ENCODE results near the gene CNIH1. TPM values are rescaled to one million over a fixed set of nuclear protein-coding genes. Genes with fewer than 3 reads are reported as not detected.

CNIH1 gene
- total RNA-seq, 1 experiment from 2014 or later = 80.7 TPM

- peaks cover 8% of the 10 kb centered on the region; the same call in 1 of the 2 replicates for H3K9me3 Mint-ChIP-seq
- ChIA-PET CTCF (no interaction called here), POLR2A (no interaction called here)
- ATAC-seq (no peak), DNase-seq (ENCODE audit: low spot score) (no peak)
- peaks cover 24% of the 10 kb centered on the region for H3K4me1 Mint-ChIP-seq
- H3K27ac Mint-ChIP-seq = no peak overlapping the region
- TF ChIP-seq EMX1 (CRISPR knock-in tag; IDR thresholded peaks at IDR 0.05) = no peak
- H3K36me3 Mint-ChIP-seq = peaks cover 35% of the 10 kb centered on the region
- H3K4me3 Mint-ChIP-seq = no peak overlapping the region
- peaks cover 3% of the 10 kb centered on the region; the same call in 1 of the 2 replicates for H3K27me3 Mint-ChIP-seq (ENCODE audit: low read depth)
These were observed 41.6 kb downstream of the CNIH1 start for GRCh38 chr14:54399560-54399959.

GRCh38 chr14:54396493-54397335, 44.5 kb downstream of the CNIH1 start, which contains the start of gene CDKN3:
Gene CDKN3, plus strand, starts transcription at chr14:54397007. Its CDS starts 62 bp downstream, at chr14:54397069.
- ChIA-PET CTCF (interaction anchor here (0.6 to 7.1 kb wide), 17 partner anchors 9 to 255 kb away, joined by 3 to 71 read pairs (median 5); no protein-coding TSS in a partner anchor), POLR2A (interaction anchor here (0.6 to 1.4 kb wide), 8 partner anchors 15 to 50 kb away, joined by 3 to 7 read pairs (median 4); no protein-coding TSS in a partner anchor)
- Mint-ChIP-seq H3K4me1 (peaks cover 31% of the 10 kb centered on the region), H3K9me3 (no peaks in the 10 kb centered on the region), H3K4me3 (peak within 1 kb of the TSS; percentile 81), H3K27me3 (ENCODE audit: low read depth) (peaks cover 11% of the 10 kb centered on the region; the same call in 1 of the 2 replicates), H3K27ac (no peak within 1 kb of the TSS), H3K36me3 (peaks cover 7% of the 10 kb centered on the region)
- DNase-seq (ENCODE audit: low spot score) (peak; percentile 97), ATAC-seq (peak; percentile 97)
- TF ChIP-seq EMX1 (CRISPR knock-in tag; IDR thresholded peaks at IDR 0.05) = no peak
- no peak for TF ChIP-seq ZNF512 (CRISPR knock-in tag; IDR thresholded peaks at IDR 0.05; ENCODE audit: borderline replicate concordance)
- TF ChIP-seq ZNF138 (CRISPR knock-in tag; conservative IDR thresholded peaks at IDR 0.05) = peak; percentile 52; the same call in 1 of the 2 replicates
- 0 out of 2 replicates have a peak, but pooled peaks have one; percentile 10 for TF ChIP-seq ZNF317 (CRISPR knock-in tag; IDR thresholded peaks at IDR 0.05; ENCODE audit: borderline replicate concordance, low read depth)
- 0 out of 2 replicates have a peak, but pooled peaks have one; percentile 59 for TF ChIP-seq NR3C1 (CRISPR knock-in tag; conservative IDR thresholded peaks at IDR 0.05; ENCODE audit: low read depth)
- 0 out of 2 replicates have a peak, but pooled peaks have one; percentile 43 for TF ChIP-seq ATF3 (CRISPR knock-in tag; conservative IDR thresholded peaks at IDR 0.05)
- peak; percentile 92 for TF ChIP-seq TEAD1 (CRISPR knock-in tag; IDR thresholded peaks at IDR 0.05)
- TF ChIP-seq SP1 (CRISPR knock-in tag; conservative IDR thresholded peaks at IDR 0.05) = peak; percentile 91
- TF ChIP-seq HMGA2 (CRISPR knock-in tag; IDR thresholded peaks at IDR 0.05) = no peak
- no peak; the same call in 1 of the 2 replicates for TF ChIP-seq CREM (CRISPR knock-in tag; IDR thresholded peaks at IDR 0.05)
- TF ChIP-seq PREB (CRISPR knock-in tag; IDR thresholded peaks at IDR 0.05; ENCODE audit: borderline replicate concordance) = no peak
- no peak for TF ChIP-seq NFATC4 (CRISPR knock-in tag; IDR thresholded peaks at IDR 0.05)
- peak; percentile 61 for TF ChIP-seq FOXP4 (CRISPR knock-in tag; IDR thresholded peaks at IDR 0.05)
- TF ChIP-seq GTF2I (CRISPR knock-in tag; conservative IDR thresholded peaks at IDR 0.05) = 0 out of 2 replicates have a peak, but pooled peaks have one; percentile 2
- TF ChIP-seq IRF1 (CRISPR knock-in tag; IDR thresholded peaks at IDR 0.05) = peak; percentile 70
- TF ChIP-seq TEAD4 (CRISPR knock-in tag; IDR thresholded peaks at IDR 0.05) = no peak
- TF ChIP-seq MLX (CRISPR knock-in tag; IDR thresholded peaks at IDR 0.05) = no peak
- TF ChIP-seq STAT6 (CRISPR knock-in tag; conservative IDR thresholded peaks at IDR 0.05; ENCODE audit: low read depth) = no peak
- TF ChIP-seq E2F1 (CRISPR knock-in tag; IDR thresholded peaks at IDR 0.05) = no peak
- no peak for TF ChIP-seq ZNF263 (CRISPR knock-in tag; IDR thresholded peaks at IDR 0.05; ENCODE audit: low read depth)
- no peak; the same call in 1 of the 2 replicates for TF ChIP-seq TCF7 (CRISPR knock-in tag; IDR thresholded peaks at IDR 0.05; ENCODE audit: low read depth)
- no peak for TF ChIP-seq ATF1 (CRISPR knock-in tag; IDR thresholded peaks at IDR 0.05)

Data from WTC11 (cell line).